K562 (cell line): ENCODE results near the gene CEBPE. TPM values are rescaled to one million over a fixed set of nuclear protein-coding genes. Genes with fewer than 3 reads are reported as not detected.
A peak's percentile ranks its signal among the peaks of the same experiment; 100 is the strongest.

Experiments used
- C11orf30 ChIP-seq: fragments of 450-650 bp; IDR thresholded peaks from 2 replicates; pipeline ENCODE4 v1.6.1; 2016; ENCODE audit warnings: low read depth, mild to moderate bottlenecking
- CEBPZ ChIP-seq: fragments of 150-350 bp; IDR thresholded peaks from 2 replicates; pipeline ENCODE4 v1.6.1; 2014; ENCODE audit warnings: low read depth, mild to moderate bottlenecking, low read length, borderline replicate concordance
- FOSL1 ChIP-seq: fragments of 200-800 bp; sonication (Bioruptor generic); conservative IDR thresholded peaks from 2 replicates; pipeline ENCODE4 v1.6.1; 2016; ENCODE audit warnings: missing genetic modification characterization, missing compliant biosample characterization
- FOXP4 ChIP-seq: sonication (generic); formaldehyde crosslinking; IDR thresholded peaks from 2 replicates; pipeline ENCODE4 v1.8.0; 2022; ENCODE audit warnings: mild to moderate bottlenecking, missing genetic modification reagents, borderline replicate concordance
- HNRNPUL1 ChIP-seq: fragments of 200-400 bp; formaldehyde crosslinking; IDR thresholded peaks from 2 replicates; pipeline ENCODE4 v1.6.1; 2017; ENCODE audit warnings: low read length
- NR2C2 ChIP-seq, 2 experiments: fragments of 200-800 bp in 1 of 2; sonication (Bioruptor generic) in 1 of 2; sonication (generic) in 1 of 2; formaldehyde crosslinking in 1 of 2; IDR thresholded peaks; 2 replicates each; pipeline versions ENCODE4 v1.6.1 to v1.8.0; 2016 to 2022; ENCODE audit warnings: mild to moderate bottlenecking in 1 of 2, missing compliant biosample characterization in 1 of 2, missing genetic modification characterization in 1 of 2, missing genetic modification reagents in 1 of 2
- NR3C1 ChIP-seq: sonication (generic); formaldehyde crosslinking; IDR thresholded peaks from 2 replicates; pipeline ENCODE4 v1.8.1; 2022; ENCODE audit warnings: missing genetic modification reagents
- PCBP1 ChIP-seq: fragments of 200-400 bp; formaldehyde crosslinking; IDR thresholded peaks from 2 replicates; pipeline ENCODE4 v1.6.1; 2018; ENCODE audit warnings: mild to moderate bottlenecking, low read depth, low read length; ENCODE audit not compliant: poor library complexity, severe bottlenecking
- STAG1 ChIP-seq: sonication (generic); formaldehyde crosslinking; IDR thresholded peaks from 2 replicates; pipeline ENCODE4 v1.5.0; 2020; ENCODE audit warnings: missing genetic modification reagents, borderline replicate concordance
- TAL1 ChIP-seq: fragments of 450-650 bp; IDR thresholded peaks from 2 replicates; pipeline ENCODE4 v1.6.1; 2016; ENCODE audit warnings: mild to moderate bottlenecking
- TEAD4 ChIP-seq, 2 experiments: sonication (generic) in 1 of 2; formaldehyde crosslinking in 1 of 2; IDR thresholded peaks; 2 replicates each; pipeline versions ENCODE4 v1.6.1 to v1.8.0; 2012 to 2022; ENCODE audit warnings: borderline replicate concordance in 1 of 2, inconsistent platforms in 1 of 2, low read length in 1 of 2, mild to moderate bottlenecking in 1 of 2, missing genetic modification reagents in 1 of 2
- THAP7 ChIP-seq: fragments of 250-450 bp; sonication (Bioruptor Pico); IDR thresholded peaks from 2 replicates; pipeline ENCODE4 v1.5.0; 2021
- ZBTB11 ChIP-seq, 3 experiments: fragments of 200-800 bp in 1 of 3; fragments of 250-450 bp in 1 of 3; fragments of 450-650 bp in 1 of 3; sonication (Bioruptor Pico) in 1 of 3; sonication (Bioruptor generic) in 1 of 3; formaldehyde crosslinking in 1 of 3; IDR thresholded peaks; 2 replicates each; pipeline versions ENCODE4 v1.6.1 to v1.8.0; 2016 to 2022; ENCODE audit warnings: mild to moderate bottlenecking in 2 of 3, missing genetic modification characterization in 2 of 3, missing compliant biosample characterization in 1 of 3, moderate library complexity in 1 of 3
- ZNF316 ChIP-seq: fragments of 450-650 bp; IDR thresholded peaks from 2 replicates; pipeline ENCODE4 v1.6.1; 2016
- ZSCAN29 ChIP-seq: fragments of 450-650 bp; IDR thresholded peaks from 2 replicates; pipeline ENCODE4 v1.6.1; 2017
- polyA plus RNA-seq, 8 experiments: library from polyadenylated mRNA; depleted of rRNA in 4 of 8; stranded (reverse) in 5 of 8; unstranded in 3 of 8; fragments of >200 nt; fragmentation: Nextera tagmentation in 2 of 8; fragmentation: Illumina TruSeq in 1 of 8; extraction: Ambion mirVana in 2 of 8; extraction: Trizol in 1 of 8; gene quantifications; 2 replicates each; pipeline versions ENCODE4 v1.2.1 to v1.2.3, GENCODE V29; 2011 to 2014; ENCODE audit warnings: inconsistent platforms in 1 of 8, missing spikeins in 1 of 8
- total RNA-seq, 7 experiments: library from RNA; depleted of rRNA in 6 of 7; stranded (reverse); fragments of >200 nt in 6 of 7; fragmentation: Illumina TruSeq in 2 of 7; extraction: Trizol in 2 of 7; gene quantifications; 2 replicates each; pipeline versions ENCODE4 v1.2.1 to v1.2.3, GENCODE V29; 2011 to 2021; ENCODE audit warnings: low replicate concordance in 1 of 7
- TF ChIP-seq, protein P1 (sequence below): sonication (generic); formaldehyde crosslinking; IDR thresholded peaks from 2 replicates; pipeline ENCODE4 v1.8.1; 2023; ENCODE audit warnings: mild to moderate bottlenecking, missing genetic modification reagents

CEBPE gene
- total and polyA plus RNA-seq, 9 of the 15 experiments (the other 6 are each of a cell fraction or from before 2014, with no cell fraction given), result 0.09 to 0.15 (median 0.13) TPM; not detected in 6

DNA sequence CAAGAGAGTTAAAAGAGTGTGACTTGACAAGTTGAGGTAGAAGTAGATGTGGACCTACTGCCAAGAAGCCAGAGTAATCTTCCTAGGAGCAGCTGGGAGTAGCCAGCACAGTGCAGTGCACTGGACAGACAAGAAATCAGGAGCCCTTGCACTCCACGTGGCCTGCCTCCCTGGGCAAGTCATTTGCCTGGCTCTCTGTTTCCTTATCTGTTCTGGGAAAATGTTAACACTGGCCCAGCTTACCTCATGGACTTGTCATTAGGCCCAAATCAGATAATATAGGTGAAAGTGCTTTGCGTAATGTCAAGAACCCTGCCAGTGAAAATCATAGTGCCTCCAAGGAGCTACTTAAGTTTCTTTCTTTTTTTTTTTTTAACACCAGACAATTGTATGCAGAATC, 45.2 kb upstream of the CEBPE start (continued):
- TF ChIP-seq ZNF316 (no peak), NR2C2 (CRISPR knock-in tag; IDR thresholded peaks at IDR 0.05) (no peak), NR2C2 (tag; IDR thresholded peaks at IDR 0.05) (peak; percentile 86), STAG1 (CRISPR knock-in tag) (no peak), ZSCAN29 (no peak), PCBP1 (no peak), FOXP4 (no peak), FOSL1 (peak; percentile 55), TEAD4 (IDR thresholded peaks at IDR 0.05; ENCODE audit: low read length) (peak; percentile 75), TEAD4 (CRISPR knock-in tag; IDR thresholded peaks at IDR 0.05; ENCODE audit: borderline replicate concordance) (no peak), NR3C1 (CRISPR knock-in tag) (no peak), HNRNPUL1 (no peak), TAL1 (peak; percentile 41; the same call in 1 of the 2 replicates), THAP7 (CRISPR knock-in tag) (no peak), C11orf30 (no peak), CEBPZ (no peak), ZBTB11 (CRISPR knock-in tag; IDR thresholded peaks at IDR 0.05) (no peak)
- TF ChIP-seq, protein P1, sequence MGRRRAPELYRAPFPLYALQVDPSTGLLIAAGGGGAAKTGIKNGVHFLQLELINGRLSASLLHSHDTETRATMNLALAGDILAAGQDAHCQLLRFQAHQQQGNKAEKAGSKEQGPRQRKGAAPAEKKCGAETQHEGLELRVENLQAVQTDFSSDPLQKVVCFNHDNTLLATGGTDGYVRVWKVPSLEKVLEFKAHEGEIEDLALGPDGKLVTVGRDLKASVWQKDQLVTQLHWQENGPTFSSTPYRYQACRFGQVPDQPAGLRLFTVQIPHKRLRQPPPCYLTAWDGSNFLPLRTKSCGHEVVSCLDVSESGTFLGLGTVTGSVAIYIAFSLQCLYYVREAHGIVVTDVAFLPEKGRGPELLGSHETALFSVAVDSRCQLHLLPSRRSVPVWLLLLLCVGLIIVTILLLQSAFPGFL, result no peak
